Panc1 (cell line): Measurements from ENCODE around the gene KLHL42. TPM values are rescaled to one million over a fixed set of nuclear protein-coding genes. Genes with fewer than 3 reads are reported as not detected.

Experiments used
- ATAC-seq: fragments of 200-7000 bp; cut with Tn5 transposase; 2 replicates; pipeline ENCODE4 v1.9.1; 2020; ENCODE audit warnings: mild to moderate bottlenecking, moderate library complexity
- BruUV-seq: library from RNA; stranded (reverse); fragments of 400-500 nt; replicated peaks from 2 replicates; lab custom pipeline; 2021; lab: Mats Ljungman, UMichigan
- CTCF ChIA-PET: fragments of 300-600 bp; sonication (Branson Sonifier 250); formaldehyde crosslinking; loops from one replicate; lab custom pipeline; 2022; ENCODE audit warnings: antibody characterized with exemption; lab: Charles Lee
- POLR2A ChIA-PET: fragments of 300-600 bp; sonication (Branson Sonifier 250); formaldehyde crosslinking; loops from one replicate; lab custom pipeline; 2022; ENCODE audit warnings: antibody characterized with exemption; lab: Charles Lee
- DNase-seq: peaks from one replicate; pipeline ENCODE4 v3.0.0-alpha.2; 2010; ENCODE audit warnings: low read depth, low spot score
- H3K27ac ChIP-seq: 2 replicates; pipeline ENCODE4 v1.5.1; 2011; ENCODE audit warnings: mild to moderate bottlenecking, low read length, inconsistent platforms
- H3K27me3 ChIP-seq: fragments of 200-500 bp; sonication (Bioruptor generic); 2 replicates; pipeline ENCODE4 v1.6.0; 2014; ENCODE audit warnings: low read length, inconsistent platforms; ENCODE audit not compliant: control insufficient read depth, insufficient read depth
- H3K36me3 ChIP-seq: fragments of 200-500 bp; sonication (Bioruptor generic); 2 replicates; pipeline ENCODE4 v1.5.1; 2014; ENCODE audit warnings: inconsistent platforms, mild to moderate bottlenecking, low read length, moderate library complexity; ENCODE audit not compliant: control insufficient read depth, insufficient read depth
- H3K4me1 ChIP-seq: 2 replicates; pipeline ENCODE4 v1.5.1; 2011; ENCODE audit warnings: inconsistent platforms, mild to moderate bottlenecking, low read length, moderate library complexity; ENCODE audit not compliant: control insufficient read depth, insufficient read depth
- H3K4me3 ChIP-seq, 2 experiments: 2 replicates each; pipeline ENCODE4 v1.5.1; 2011 to 2012; ENCODE audit warnings: low read depth in 2 of 2, low read length in 2 of 2, mild to moderate bottlenecking in 2 of 2, inconsistent platforms in 1 of 2, moderate library complexity in 1 of 2
- H3K9me3 ChIP-seq: fragments of 200-500 bp; sonication (Bioruptor generic); 2 replicates; pipeline ENCODE4 v1.5.1; 2014; ENCODE audit warnings: low read depth, mild to moderate bottlenecking, inconsistent platforms, low read length, moderate library complexity; ENCODE audit not compliant: control insufficient read depth, insufficient read depth
- POLR2AphosphoS5 ChIP-seq: IDR thresholded peaks from 2 replicates; pipeline ENCODE4 v1.6.1; 2012; ENCODE audit warnings: mild to moderate bottlenecking, low read depth, low read length, moderate library complexity
- SIN3A ChIP-seq: IDR thresholded peaks from 2 replicates; pipeline ENCODE4 v1.6.1; 2012; ENCODE audit warnings: low read depth, mild to moderate bottlenecking, low read length, moderate library complexity, borderline replicate concordance; ENCODE audit not compliant: insufficient read depth
- TCF7L2 ChIP-seq: IDR thresholded peaks from 2 replicates; pipeline ENCODE4 v1.6.1; 2011; ENCODE audit warnings: mild to moderate bottlenecking, low read depth, low read length, inconsistent platforms
- in situ Hi-C: cut with HindIII; loops from 2 replicates; pipeline ENCODE4 v1.10.0; 2016; ENCODE audit warnings: low sequenced_read_pairs, low pct_unique_long_range_greater_than_20kb
- intact Hi-C: fragments of 100-400 bp; cut with micrococcal nuclease; formaldehyde crosslinking; loops from one replicate; pipeline ENCODE4 v1.10.0; 2022; ENCODE audit not compliant: unreplicated experiment
- total RNA-seq: library from RNA; stranded (reverse); gene quantifications from one replicate; pipeline ENCODE4 v1.2.1, GENCODE V29; 2021; ENCODE audit not compliant: unreplicated experiment
- TF ChIP-seq, protein P1 (sequence below), 2 experiments: IDR thresholded peaks; 2 replicates each; pipeline ENCODE4 v1.6.1; 2011 to 2012; ENCODE audit warnings: low read depth in 2 of 2, control low read depth in 1 of 2, low read length in 1 of 2, mild to moderate bottlenecking in 1 of 2, moderate library complexity in 1 of 2; ENCODE audit not compliant: insufficient read depth in 1 of 2
- TF ChIP-seq, protein P2 (sequence below): fragments of 450-650 bp; IDR thresholded peaks from 2 replicates; pipeline ENCODE4 v1.5.1; 2017; ENCODE audit warnings: mild to moderate bottlenecking

The KLHL42 gene
- total RNA-seq, 1 experiment from 2014 or later = 35.2 TPM

DNA sequence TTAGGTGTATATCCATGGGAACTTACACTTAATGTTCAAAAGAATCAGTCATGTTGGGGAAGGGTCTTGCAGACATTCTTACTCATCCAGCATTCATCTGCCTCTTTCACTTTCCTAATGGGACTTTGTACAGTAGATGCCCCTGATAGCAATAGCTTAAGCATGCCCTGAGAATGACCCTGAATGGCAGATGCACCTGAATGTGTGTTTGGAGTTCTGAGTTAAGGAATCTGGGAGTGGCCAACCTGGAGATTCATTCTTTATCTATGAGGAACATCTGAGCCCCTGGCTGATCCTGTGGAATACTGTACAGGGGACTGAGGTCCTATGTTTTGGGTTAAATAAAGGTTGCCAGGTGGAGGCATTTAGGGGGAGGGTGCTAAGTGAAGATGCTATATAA is 71.3 kb downstream of the KLHL42 start:
- DNase-seq (no peak), ATAC-seq (no peak)
- no peak overlapping the region for H3K4me3 ChIP-seq
- intact Hi-C loops = no loop called here
- no peaks in the 10 kb centered on the region for H3K27me3 ChIP-seq
- CTCF ChIA-PET = interaction anchor here (0.5 kb wide), 1 partner anchor 27 kb away, joined by 4 read pairs; no protein-coding TSS in a partner anchor
- in situ Hi-C loops = no loop called here
- H3K9me3 ChIP-seq = no peaks in the 10 kb centered on the region
- POLR2A ChIA-PET = no interaction called here
- H3K36me3 ChIP-seq = no peaks in the 10 kb centered on the region
- H3K4me1 ChIP-seq = no peaks in the 10 kb centered on the region
- TF ChIP-seq, protein P1, sequence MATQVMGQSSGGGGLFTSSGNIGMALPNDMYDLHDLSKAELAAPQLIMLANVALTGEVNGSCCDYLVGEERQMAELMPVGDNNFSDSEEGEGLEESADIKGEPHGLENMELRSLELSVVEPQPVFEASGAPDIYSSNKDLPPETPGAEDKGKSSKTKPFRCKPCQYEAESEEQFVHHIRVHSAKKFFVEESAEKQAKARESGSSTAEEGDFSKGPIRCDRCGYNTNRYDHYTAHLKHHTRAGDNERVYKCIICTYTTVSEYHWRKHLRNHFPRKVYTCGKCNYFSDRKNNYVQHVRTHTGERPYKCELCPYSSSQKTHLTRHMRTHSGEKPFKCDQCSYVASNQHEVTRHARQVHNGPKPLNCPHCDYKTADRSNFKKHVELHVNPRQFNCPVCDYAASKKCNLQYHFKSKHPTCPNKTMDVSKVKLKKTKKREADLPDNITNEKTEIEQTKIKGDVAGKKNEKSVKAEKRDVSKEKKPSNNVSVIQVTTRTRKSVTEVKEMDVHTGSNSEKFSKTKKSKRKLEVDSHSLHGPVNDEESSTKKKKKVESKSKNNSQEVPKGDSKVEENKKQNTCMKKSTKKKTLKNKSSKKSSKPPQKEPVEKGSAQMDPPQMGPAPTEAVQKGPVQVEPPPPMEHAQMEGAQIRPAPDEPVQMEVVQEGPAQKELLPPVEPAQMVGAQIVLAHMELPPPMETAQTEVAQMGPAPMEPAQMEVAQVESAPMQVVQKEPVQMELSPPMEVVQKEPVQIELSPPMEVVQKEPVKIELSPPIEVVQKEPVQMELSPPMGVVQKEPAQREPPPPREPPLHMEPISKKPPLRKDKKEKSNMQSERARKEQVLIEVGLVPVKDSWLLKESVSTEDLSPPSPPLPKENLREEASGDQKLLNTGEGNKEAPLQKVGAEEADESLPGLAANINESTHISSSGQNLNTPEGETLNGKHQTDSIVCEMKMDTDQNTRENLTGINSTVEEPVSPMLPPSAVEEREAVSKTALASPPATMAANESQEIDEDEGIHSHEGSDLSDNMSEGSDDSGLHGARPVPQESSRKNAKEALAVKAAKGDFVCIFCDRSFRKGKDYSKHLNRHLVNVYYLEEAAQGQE (IDR thresholded peaks at IDR 0.05; ENCODE audit: insufficient read depth in 1 of 2, low read depth in 2 of 2, low read length in 1 of 2) = no peak
- TF ChIP-seq, protein P2, sequence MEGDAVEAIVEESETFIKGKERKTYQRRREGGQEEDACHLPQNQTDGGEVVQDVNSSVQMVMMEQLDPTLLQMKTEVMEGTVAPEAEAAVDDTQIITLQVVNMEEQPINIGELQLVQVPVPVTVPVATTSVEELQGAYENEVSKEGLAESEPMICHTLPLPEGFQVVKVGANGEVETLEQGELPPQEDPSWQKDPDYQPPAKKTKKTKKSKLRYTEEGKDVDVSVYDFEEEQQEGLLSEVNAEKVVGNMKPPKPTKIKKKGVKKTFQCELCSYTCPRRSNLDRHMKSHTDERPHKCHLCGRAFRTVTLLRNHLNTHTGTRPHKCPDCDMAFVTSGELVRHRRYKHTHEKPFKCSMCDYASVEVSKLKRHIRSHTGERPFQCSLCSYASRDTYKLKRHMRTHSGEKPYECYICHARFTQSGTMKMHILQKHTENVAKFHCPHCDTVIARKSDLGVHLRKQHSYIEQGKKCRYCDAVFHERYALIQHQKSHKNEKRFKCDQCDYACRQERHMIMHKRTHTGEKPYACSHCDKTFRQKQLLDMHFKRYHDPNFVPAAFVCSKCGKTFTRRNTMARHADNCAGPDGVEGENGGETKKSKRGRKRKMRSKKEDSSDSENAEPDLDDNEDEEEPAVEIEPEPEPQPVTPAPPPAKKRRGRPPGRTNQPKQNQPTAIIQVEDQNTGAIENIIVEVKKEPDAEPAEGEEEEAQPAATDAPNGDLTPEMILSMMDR = no peak
- TF ChIP-seq POLR2AphosphoS5 (no peak), TCF7L2 (no peak)
- no TSS peak for BruUV-seq
- H3K27ac ChIP-seq = no peak overlapping the region

DNA sequence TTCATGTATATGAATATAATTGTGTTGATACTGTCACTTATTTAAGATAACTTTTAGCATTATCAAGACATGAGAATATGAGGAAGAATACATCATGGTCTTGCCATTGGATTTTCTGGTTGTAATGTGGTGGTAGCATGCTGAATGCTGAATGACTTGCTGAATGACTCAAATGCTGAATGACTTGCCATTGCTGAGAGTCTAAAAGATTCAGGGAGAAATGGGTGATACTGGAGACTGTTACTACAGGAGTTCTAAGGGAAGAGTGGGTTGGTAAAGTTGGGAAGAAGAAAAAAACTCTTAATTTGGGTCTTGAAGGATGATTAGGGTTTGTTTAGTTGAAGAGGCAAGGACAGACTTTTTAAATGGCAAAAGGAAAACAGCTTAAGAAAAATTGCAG is 72.1 kb downstream of the KLHL42 start:
- DNase-seq = no peak
- BruUV-seq = no TSS peak
- ChIA-PET POLR2A (no interaction called here), CTCF (no interaction called here)
- Histone ChIP-seq H3K4me1 (no peaks in the 10 kb centered on the region), H3K27ac (no peak overlapping the region), H3K36me3 (no peaks in the 10 kb centered on the region), H3K9me3 (no peaks in the 10 kb centered on the region), H3K27me3 (no peaks in the 10 kb centered on the region), H3K4me3 (no peak overlapping the region)
- TF ChIP-seq, protein P2 = no peak
- TF ChIP-seq SIN3A (no peak), POLR2AphosphoS5 (no peak), TCF7L2 (no peak)
- TF ChIP-seq, protein P1 (IDR thresholded peaks at IDR 0.05; ENCODE audit: insufficient read depth in 1 of 2, low read depth in 2 of 2, low read length in 1 of 2) = no peak
- intact Hi-C loops (no loop called here), in situ Hi-C loops (no loop called here)
- no peak for ATAC-seq

Other genes starting within 250 kb of the KLHL42 start
- gene REP15, start 83.8 kb upstream of the KLHL42 start, total RNA-seq = 1.9 TPM
- 63.9 TPM for gene MRPS35, start 69.4 kb upstream of the KLHL42 start, total RNA-seq
- gene MANSC4, start within 50 bp of the KLHL42 start, total RNA-seq = not detected
- gene PTHLH, start 192.5 kb downstream of the KLHL42 start, total RNA-seq = 2.2 TPM